Measurements from ENCODE around the gene ZBTB34. TPM values are rescaled to one million over a fixed set of nuclear protein-coding genes. Genes with fewer than 3 reads are reported as not detected.

Gene ZBTB34
- total and polyA plus RNA-seq, 2 of the 4 experiments (the other 2 are of a cell fraction) = 2.7 to 3.1 TPM

DNA sequence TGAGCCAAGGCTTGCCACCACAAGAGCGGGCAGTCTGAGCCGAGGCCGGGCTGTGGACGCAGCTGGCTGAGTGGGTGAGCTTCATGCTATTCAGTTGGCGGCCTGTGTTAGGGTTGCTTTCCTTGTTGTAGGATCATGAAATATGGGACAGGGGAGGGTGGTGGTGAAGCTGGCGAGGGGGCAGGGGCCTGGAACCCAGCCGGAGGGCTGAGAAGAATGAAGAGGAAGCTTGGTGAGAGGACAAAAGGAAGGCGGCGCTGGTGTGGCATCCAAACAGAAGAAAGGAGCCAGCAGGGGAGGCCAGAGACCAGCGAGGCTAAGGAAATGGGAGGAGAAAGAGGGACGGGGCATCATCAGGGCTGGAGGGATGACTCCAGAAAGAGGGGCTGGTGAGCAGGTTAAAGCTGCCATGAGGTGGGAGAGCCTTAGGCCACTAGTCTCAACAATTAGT, 72.5 kb downstream of the ZBTB34 start:
- ChIA-PET POLR2A (ENCODE audit: unreplicated experiment) (no interaction called here), CTCF (no interaction called here)
- no peak overlapping the region for H3K9ac ChIP-seq (ENCODE audit: low read depth, low read length)
- BruUV-seq (replicated peaks) = no TSS peak
- no peak for ATAC-seq (ENCODE audit: low read depth)
- H3K79me1 ChIP-seq (ENCODE audit: low read depth in 1 of 2, low read length in 2 of 2) = no peaks in the 10 kb centered on the region
- no peak overlapping the region for H2AFZ ChIP-seq (replicated peaks; ENCODE audit: low read length, poor library complexity)
- H3K4me2 ChIP-seq (ENCODE audit: low read depth, low read length) = no peak overlapping the region
- in situ Hi-C loops (cut with MboI; ENCODE audit: low sequenced_read_pairs) = loop anchor here (25.0 kb wide), 1 partner anchor 454 kb away; the partner anchor contains the start of gene SLC2A8
- TF ChIP-seq RAD21 (IDR thresholded peaks at IDR 0.05; ENCODE audit: low read length) (no peak), CHD1 (IDR thresholded peaks at IDR 0.05; ENCODE audit: low read depth, low read length) (no peak), RCOR1 (IDR thresholded peaks at IDR 0.05; ENCODE audit: insufficient replicate concordance, low read length) (no peak), POLR2A (IDR thresholded peaks at IDR 0.05; ENCODE audit: low read depth, low read length) (no peak), BHLHE40 (IDR thresholded peaks at IDR 0.05; ENCODE audit: low read depth, low read length) (no peak), NFE2L2 (IDR thresholded peaks at IDR 0.05; ENCODE audit: low read depth, low read length) (no peak), RFX5 (IDR thresholded peaks at IDR 0.05; ENCODE audit: low read depth, low read length) (no peak), MAZ (IDR thresholded peaks at IDR 0.05; ENCODE audit: borderline replicate concordance, low read depth, low read length) (no peak), ELK1 (IDR thresholded peaks at IDR 0.05; ENCODE audit: borderline replicate concordance, low read depth, low read length) (no peak)
- H2BK20ac ChIP-seq (ENCODE audit: low read depth, low read length) = no peak overlapping the region
- H2BK5ac ChIP-seq (ENCODE audit: low read depth, low read length, poor library complexity, severe bottlenecking) = no peak overlapping the region
- H3K4me3 ChIP-seq (ENCODE audit: insufficient read depth, low read depth, low read length) = no peak overlapping the region
- H4K91ac ChIP-seq (ENCODE audit: insufficient read depth, low read depth, low read length) = no peak overlapping the region
- no peak overlapping the region for H2BK15ac ChIP-seq (ENCODE audit: low read depth, low read length)
- no peaks in the 10 kb centered on the region for H3K36me3 ChIP-seq (ENCODE audit: control insufficient read depth, insufficient read depth, low read length)
- H2BK120ac ChIP-seq (ENCODE audit: low read depth, low read length) = no peak overlapping the region
- no peaks in the 10 kb centered on the region for H4K20me1 ChIP-seq (ENCODE audit: insufficient read depth, low read length)
- DNase-seq = no peak
- no peak overlapping the region for H4K5ac ChIP-seq (ENCODE audit: low read depth, low read length)
- H3K9me1 ChIP-seq (ENCODE audit: insufficient read depth, low read length) = no peaks in the 10 kb centered on the region
- no peak overlapping the region for H4K8ac ChIP-seq (ENCODE audit: low read depth in 2 of 2, low read length in 2 of 2)
- H3K4ac ChIP-seq (ENCODE audit: low read depth, low read length) = no peak overlapping the region
- peaks cover 6% of the 10 kb centered on the region for H3K27me3 ChIP-seq (ENCODE audit: control insufficient read depth, insufficient read depth, low read length)
- dilution Hi-C loops (cut with HindIII; ENCODE audit: low sequenced_read_pairs, unreplicated experiment) = no loop called here
- H2AK9ac ChIP-seq (replicated peaks; ENCODE audit: low read depth, low read length, poor library complexity) = no peak overlapping the region
- WGBS, 2 experiments (ENCODE audit: extremely low coverage in 2 of 2, insufficient read length in 1 of 2) = 72% methylated on average over 4 of the region's 11 CpGs; no CpG with 5 or more reads in 1 of the 2 experiments
- no peak overlapping the region for H3K27ac ChIP-seq (ENCODE audit: insufficient read depth, low read length)
- intact Hi-C loops (cut with micrococcal nuclease) = no loop called here
- no peak overlapping the region for H3K56ac ChIP-seq (ENCODE audit: extremely low read depth, insufficient read depth, low read length)
- H3K4me1 ChIP-seq (ENCODE audit: control insufficient read depth, insufficient read depth, low read length) = peaks cover 2% of the 10 kb centered on the region; the same call in 1 of the 2 replicates
- H3K14ac ChIP-seq (replicated peaks; ENCODE audit: low read depth, low read length) = no peak overlapping the region
- H3K18ac ChIP-seq (ENCODE audit: low read depth, low read length) = no peak overlapping the region
- no peak overlapping the region for H3K23ac ChIP-seq (ENCODE audit: low read depth, low read length)
- H2AK5ac ChIP-seq (ENCODE audit: low read depth, low read length) = no peak overlapping the region
- 0 out of 2 replicates have a peak, but pooled peaks cover 2% of the 10 kb centered on the region for H3K9me3 ChIP-seq (ENCODE audit: control insufficient read depth, insufficient read depth, low read length)
